ENCODE results near the gene BHLHA9.
"Not testable (repeated sequence)": the region's sequence is repeated elsewhere in the genome, so short reads cannot be mapped to it uniquely, and the experiment has no call there.

- TF ChIP-seq POLR2A, CTCF (IDR thresholded peaks at IDR 0.05): not testable (repeated sequence)
Observed at GRCh38 chr17:1307829-1308228, 37.6 kb downstream of the BHLHA9 start.

Data from right lobe of liver (tissue), 4 donors.